Activated gamma-delta T cell treated with Interleukin-2 at 50 U/mL for 16 hours (primary cell): ENCODE measurements around the gene FAP.

ENCODE experiments used
- DNase-seq: peaks from one replicate; pipeline ENCODE4 v3.0.0-alpha.2; 2020

FAP gene

DNA sequence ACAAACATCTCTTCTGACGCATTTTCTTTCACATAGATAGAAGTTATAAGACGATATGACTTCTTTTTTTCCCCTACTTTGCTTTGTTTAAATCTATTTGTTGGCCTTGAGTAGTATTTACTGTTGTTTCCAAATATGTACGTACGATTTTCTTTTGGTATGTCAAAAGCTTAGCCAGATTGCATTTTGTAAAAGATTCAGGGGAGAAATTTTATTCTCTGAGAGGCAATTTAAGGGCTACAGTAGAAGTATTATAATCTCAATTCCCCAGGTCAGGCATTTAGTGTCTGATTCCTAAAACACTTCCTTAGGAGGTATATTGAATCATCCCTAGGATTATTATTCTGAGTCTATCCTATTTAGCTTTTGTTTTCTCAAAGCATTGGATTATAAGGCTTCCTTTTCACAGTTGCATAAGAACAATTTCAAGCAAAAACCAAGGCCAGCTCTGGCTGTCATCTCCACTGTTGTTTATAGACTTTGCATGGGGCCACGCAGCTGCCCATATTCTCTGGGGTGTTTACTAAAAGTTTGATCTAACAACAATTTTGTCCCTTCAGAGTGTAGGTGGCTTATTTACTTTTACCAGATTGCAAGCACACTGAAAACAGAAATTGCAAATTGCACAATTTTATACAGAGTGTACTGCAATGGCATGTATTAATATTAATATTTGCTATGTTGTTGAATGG lies 57.6 kb downstream of the FAP start:
- DNase-seq, result no peak

DNA sequence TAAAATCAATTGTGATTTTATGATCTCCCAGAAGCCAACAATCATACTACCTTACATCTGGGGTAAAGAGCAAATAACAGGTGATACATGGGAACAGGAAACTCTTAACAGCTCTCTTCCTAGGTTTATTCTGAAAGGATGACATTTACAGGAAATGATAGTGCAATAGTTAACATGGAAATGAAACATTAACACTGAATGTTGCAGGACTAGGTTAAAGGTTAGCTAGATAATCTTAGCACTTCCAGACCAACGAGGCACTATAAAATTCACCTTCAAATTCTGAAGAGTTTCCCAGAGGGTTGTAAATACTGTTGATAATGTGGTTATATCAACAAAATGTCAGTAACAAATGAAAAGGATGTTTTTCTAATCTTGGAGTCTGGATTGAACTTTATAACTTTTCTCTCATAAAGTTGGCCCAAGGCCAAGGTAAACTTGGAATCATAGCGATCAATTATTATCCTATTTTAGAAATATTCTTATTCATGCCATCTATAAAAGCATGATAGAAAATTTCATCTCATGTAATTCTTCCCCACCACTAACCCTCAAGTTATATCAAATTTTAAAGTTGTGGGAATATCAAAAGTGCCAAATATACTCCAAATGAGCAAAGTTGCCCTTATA lies 58.3 kb downstream of the FAP start:
- DNase-seq, result no peak

DNA sequence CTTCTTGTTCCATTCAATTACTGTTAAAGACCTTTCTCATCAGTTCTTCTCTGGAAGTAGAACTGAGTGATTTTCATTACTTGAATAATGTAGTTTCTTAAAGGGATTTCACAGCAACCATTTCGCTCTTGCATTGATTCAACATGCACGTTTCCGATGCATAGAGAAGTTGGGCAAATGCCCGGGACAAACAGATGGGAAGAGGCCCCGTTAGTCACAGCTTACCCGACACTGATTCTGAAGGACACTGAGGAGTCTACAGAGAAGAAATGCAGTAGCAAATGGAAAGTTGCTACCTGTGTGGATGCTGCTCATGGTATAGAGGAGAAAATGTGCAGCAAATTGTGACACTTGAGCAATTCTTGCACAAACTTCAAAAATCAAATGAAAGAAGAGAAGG lies 58.9 kb downstream of the FAP start:
- no peak for DNase-seq

DNA sequence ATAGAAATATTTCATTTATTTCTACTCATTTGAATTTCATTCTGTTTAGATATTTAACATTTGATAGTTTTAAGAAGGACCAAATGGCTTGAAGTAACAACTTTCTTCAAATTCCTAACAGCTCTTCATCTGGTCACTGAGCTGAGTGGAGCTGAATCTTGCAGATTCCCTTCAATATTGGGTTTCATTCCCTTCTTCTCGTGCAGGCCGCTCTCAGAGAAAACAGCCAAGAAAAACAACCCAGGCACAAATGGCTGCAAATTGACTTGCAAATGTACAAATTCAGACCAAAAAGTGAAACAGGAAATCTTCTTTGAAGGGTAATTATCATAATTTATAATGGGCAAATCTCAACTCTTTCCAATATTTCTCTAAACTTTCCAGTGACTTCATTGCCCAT lies 60.9 kb downstream of the FAP start:
- DNase-seq, result no peak

DNA sequence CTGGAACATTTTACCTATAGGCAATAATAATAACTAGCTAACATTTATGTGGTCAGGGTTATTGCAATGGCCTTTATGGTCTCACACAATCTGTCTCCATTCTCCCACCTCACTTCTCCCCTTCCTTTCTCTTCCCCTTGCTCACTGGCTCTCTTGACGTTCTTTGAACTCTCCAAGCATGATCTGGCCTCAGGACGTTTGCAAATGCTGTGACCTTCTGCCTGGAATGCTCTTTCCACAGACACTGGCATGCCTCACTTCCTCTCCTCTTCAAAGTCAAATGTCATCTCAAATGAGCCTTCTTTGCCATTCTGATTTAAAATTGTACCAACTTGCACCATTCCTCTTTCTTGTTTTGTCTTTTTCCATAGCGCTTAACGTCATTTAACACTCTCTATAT lies 65.9 kb downstream of the FAP start:
- no peak for DNase-seq

DNA sequence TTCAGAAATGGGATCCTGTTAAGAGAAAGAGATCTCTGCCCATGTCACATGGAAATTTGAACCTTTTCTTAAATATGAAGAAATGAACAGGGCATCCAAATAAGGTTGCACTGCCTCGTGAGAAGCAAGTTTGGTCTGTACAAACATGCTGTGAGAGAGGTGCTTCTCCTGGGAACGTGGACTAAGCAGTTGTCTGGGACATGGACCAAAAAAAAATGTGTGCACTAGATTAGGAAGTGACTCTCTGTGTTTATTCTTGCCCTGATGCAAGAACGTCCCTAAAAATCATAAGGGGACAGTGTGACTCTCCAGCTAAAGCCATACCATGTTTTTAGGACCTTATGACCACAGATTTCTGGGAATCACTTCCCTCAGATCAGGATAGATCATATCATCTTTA lies 67.5 kb downstream of the FAP start:
- DNase-seq, result no peak

DNA sequence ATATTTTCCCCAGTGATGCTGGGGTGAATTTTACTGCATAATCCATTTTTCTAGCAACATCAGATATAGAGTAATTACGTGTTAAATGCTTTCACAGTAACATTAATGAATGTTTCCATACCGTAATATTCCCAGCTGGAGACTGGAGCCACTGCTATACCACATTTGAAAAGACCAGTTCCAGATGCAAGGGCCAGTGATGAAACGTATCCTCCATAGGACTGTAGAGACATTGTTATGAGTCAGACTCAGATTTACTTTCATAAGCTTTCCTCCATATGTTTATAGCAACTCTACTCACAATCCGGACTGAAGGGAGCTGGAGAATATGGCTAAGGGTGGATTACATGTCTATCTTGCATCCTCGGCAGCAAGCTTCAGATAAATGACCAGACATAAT lies 68.5 kb downstream of the FAP start:
- no peak for DNase-seq

DNA sequence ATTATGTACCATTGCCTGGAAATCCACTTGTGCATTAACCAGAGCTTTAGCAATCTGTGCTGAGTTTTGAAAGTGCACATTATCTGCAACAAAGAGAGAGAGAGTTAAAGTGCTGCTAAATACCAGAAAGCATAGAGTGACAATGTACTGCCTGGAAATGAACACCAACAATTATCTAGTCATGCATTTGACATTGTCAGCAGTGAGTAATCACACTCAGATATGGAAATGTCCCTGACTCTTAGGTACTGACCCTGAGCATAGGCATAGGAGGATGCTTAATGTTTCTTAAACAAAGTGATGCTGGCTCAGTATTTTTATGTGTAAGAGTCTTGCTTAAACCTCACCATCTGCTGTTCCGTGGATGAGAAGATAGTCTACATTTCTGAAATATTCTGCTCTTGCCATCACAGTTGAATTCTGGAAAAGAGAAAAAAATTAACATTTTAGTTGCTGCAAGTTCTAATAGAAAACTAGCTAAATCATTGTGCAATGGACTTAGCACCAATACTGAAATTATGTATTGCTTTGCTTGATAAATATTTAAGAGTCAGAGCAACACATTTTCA lies 70.4 kb downstream of the FAP start:
- DNase-seq, result no peak

DNA sequence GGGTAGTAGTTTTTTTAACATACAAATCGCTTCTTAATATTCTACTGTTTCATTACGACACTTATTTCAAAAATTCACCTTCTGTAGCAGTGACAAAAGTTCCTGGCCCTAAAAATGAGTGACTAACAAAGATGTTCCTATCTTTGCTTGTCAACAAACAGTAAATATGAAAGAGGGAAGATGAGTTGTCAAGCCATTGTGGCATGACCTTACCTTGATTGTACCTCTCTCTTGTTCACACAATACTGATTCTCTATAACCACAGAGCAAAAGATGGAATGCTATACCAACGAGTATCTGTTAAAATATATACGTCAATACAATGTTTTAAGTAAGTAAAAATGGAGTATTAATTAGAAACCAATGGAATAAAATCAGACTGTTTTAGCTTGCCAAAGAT lies 76.5 kb downstream of the FAP start:
- DNase-seq, result no peak

DNA sequence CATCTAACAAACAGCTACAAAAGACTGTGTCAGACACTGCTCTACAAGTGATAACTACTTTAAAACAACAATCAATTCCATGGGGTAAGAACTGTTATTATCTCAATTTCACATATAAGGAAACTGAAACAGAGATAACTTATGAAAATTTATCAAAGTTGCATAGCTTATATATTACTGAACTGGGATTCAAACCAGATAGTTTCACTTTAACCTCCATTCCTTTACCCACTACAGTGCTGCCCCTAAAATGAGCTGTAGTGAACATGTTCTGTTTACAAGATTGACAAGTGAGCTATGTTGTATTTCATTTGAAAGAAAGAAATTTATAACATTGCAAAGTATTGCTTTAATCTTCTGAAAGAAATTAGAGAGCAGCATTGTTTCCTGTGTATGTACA lies 77.1 kb downstream of the FAP start:
- no peak for DNase-seq

DNA sequence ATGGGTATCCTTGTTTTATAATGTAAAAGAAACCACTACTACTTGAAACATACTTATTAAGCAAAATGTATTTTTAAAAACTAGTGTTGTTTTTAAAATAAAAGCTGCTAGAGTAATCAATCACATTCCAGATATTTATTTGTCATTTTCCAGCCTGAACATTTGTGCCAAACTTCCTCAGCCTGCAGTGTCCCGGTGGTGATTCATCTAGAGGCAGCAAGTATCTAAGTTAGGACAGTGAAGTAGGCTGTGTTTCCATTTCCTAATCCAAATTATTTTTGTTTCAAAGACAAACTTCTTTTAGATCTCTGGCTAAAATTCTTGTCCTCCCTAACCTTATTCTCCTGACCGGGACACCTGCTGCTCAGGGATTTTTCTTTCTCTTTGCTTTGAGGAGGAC lies 78.4 kb downstream of the FAP start:
- no peak for DNase-seq

DNA sequence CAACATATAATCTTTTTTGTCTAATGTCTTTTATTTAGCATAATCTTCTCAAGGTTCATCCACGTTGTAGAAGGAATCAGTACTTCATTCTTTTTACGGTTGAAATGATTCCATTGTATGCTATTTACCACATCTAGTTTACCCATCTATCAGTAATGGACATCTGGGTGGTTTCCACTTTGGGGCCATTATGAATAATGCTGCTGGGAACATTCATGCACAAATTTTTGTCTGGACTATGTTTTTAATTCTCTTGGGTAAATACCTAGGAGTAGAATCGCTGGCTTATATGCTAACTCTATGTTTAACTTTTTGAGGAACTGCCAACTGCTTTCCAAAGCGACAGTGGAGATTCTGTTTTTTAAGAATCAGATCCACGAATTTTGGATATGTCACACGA lies 83.8 kb downstream of the FAP start:
- no peak for DNase-seq

DNA sequence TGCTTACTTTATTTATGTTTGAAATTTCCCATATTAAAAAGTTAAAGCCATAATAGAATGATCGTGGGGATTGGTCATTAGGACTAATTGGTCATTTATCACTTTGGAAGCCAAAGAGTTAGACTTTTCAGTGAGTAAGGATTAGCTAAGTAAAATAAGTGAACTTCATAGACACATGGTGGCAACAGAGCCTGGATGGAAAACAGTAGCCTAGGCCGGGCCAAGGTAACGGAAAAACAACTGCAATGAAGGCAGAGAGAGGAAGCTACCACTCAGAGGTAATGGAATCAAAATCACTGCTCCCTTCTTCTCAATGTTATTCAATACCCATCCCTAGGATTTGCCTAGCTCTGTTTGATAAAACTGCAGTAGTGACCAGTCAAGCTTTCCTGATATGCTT lies 87.1 kb downstream of the FAP start:
- no peak for DNase-seq

DNA sequence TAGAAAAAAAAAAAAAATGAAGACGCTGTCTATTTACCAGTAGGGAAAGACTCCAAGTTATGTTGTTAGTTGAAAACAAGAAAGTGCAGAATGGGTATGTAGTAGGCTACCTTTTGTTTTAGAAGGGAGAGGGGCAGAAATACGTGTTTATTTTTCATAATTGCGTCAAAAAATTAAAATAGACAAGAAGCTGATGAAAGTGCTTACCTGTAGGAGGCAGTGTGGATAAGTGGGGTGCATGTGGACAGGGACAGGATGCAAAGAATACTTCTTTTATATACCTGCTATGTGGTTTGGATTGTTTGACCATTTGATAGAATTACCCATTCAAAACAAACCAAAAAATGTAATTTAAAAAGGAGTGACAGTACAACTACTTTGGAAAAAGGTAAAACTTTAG lies 88.2 kb downstream of the FAP start:
- DNase-seq, result no peak

DNA sequence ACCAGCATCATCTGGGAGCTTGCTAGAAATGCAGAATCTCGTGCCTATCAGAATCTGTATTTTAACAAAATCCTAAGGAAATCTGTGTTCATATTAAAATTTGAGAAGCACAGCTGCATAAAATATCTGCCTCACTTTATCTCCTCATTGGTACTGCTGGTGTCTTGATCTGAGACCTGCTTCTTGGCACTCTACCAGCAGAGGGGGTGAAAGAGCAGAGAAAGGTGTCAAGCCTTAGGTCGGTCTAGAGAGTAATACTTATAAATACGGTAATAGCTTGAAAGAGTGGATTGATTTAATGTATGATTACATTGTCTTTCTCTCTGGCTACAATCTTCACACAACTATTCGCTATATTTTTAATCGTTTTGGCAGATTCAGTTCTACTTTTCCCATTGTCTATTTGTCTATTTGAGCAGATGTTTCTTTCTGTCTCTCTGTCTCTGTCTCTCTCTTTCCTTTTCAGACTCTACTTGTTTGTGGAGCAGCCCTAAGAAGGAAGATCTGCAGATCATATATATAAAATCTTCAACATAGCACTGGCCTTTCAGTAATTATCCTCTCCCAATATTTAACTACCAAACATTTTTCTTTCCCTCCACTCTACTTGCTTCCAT lies 89.5 kb downstream of the FAP start:
- DNase-seq, result peak; percentile 51

DNA sequence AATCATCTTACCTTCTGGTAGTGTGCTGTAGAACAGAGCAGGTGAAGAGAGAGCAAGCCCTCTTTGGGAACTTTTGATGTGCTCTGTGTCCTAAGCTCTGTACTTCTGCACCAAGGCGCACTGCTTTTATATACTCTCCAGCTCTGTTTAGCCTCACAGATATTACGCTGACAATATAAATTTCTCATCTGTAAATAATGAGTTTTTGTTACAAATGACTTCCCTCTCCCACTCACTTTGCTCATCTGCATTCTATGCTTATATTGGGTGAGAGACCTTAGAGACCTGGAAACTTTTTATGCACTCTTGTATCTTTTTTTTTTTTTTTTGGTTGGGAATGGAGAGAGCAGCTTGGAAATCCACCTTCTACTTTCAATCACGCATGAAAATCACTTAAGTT lies 91.1 kb downstream of the FAP start, which contains the start of gene GCG:
TSS of gene GCG (minus strand) at position 101 of the 400 bp plus-strand sequence. CDS start 3,069 bp downstream, outside the sequence.
- no peak for DNase-seq

DNA sequence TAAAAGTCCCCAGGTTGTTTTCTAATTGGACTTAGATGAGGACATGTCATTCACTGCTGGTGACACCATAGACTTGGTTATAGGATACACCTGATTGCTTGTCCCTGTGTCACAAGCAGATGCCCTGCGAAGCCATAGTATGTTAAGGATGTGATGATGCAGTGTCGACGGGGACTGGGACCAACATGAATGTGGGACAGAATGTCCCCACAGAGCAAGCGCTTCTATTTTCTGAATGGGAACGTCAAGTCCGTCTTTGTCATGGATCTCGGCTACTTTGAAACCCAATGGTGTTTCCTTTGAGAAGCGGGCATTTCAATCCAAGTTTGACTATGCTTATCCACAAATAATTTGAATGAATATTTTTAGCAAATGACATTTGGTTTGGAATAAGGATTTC lies 93.3 kb downstream of the FAP start:
- DNase-seq, result no peak

DNA sequence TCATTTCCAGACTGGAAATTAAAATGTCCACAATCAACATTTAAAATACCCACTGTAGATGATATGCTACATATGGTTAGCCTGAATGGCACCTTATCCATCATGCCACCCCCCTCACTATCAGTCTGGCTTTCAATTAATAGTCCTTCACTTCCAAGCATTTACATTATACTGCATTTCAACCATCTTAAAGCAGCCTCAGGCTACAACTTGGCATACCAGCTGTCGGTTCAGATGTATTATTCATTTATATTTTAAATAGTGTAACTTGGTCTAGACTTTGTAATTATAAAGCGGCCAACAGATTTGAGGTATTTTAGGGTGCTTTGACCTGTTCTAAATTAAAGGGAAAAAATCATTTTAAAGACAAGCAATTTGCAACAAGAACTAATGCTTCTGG lies 93.8 kb downstream of the FAP start:
- no peak for DNase-seq

DNA sequence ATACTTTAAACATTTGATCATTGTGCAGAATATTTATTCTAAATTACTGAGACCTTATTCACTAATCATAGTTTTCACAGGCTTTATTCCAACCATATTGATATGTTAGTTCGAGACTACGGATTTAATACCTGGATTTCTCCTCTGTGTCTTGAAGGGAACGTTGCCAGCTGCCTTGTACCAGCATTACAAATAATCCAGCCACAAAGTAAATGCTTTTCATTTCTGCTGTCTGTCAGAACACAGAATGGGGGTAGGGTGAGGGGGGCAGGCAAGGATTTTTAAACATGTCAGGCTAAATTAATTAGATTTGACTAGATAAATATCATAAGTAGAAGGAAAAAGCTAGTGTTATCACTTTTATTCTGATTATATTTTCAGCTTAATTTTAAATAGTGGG lies 94.3 kb downstream of the FAP start:
- DNase-seq, result no peak

DNA sequence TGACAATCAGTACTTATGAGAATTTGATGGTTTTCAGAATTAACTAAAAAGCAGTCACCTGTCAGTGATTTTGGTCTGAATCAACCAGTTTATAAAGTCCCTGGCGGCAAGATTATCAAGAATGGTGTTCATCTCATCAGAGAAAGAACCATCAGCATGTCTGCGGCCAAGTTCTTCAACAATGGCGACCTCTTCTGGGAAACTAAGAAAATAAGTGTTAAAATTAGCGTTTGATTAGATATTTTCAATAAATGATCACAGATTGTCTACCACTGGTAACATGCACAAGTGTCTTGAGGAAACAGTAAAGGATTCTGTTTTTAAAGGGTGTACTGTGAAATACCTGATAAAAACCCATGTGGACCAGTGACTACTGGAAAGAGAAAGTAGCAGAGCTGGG lies 99.3 kb downstream of the FAP start:
- no peak for DNase-seq

DNA sequence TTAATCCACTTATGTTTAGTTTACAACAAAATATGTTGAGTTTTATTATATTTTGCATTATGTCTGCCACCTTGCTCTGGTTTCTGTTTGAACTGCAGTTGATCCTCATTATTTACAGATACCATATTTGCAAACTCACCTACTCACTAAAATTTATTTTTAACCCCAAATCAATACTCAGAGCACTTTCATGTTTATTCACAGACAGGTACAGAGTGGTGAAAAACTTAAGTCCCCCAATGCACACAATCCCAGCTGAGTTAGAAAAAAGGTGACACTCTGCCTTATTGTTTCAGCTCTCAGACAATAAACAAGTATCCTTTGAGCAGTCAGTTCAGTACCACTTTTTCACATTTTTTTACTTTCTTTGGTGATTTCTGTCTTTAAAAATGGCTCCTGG lies 104.9 kb downstream of the FAP start:
- DNase-seq, result no peak

DNA sequence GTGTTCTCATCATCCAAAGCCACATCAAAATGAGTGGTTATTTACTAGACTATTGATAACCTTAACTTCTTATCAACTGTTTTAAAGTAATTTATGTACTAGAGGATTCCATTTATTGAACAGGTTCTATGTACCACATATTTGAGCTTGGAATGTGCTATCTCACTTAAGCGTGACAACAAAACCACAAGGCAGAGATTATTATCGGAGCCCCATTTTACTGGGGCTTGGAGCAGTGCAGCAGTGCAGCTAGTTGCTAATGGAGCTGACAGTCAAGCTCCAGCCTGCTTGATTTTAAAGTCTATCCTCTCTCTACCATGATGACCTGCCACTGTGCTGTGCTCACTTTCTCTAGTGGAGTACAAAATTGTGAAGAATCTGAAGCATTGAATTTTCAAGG lies 115.8 kb downstream of the FAP start:
- no peak for DNase-seq

DNA sequence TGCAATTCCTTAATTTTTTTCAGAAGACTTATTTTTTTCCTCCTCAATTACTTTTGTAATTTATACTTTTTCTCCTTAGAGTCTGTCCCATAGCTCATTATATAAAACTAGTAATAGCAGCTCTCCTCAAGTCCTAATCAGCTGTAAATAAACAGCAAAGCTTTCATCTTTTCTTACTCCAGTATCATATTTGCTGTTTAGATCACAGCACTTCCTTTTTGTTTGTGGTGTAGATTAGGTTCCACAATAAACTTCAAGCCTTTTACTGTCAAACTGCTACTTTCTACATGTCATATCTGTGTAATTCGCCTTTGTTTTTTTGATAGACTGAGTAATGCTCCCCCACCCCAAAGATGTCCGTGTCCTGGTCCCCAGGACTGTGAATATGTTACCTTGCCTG lies 116.7 kb downstream of the FAP start:
- no peak for DNase-seq

DNA sequence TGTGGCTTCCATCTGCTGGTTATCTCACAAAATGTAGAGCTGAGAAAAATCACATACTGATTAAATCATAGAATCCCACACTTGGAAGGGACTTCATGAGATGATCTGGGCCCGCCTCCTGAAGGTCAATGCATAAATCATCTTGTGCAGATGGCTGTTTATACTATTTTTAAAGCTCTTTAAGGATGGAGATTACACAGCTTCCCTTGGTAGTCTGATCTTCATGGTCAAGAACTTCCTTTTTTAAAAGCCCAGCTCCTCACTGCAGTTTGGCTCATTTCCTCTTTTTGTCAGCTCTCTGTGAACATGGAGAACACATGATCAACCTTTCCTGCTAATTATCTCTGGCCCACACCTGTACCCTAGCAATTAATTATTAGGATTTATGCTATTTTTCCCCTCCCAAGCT lies 117.1 kb downstream of the FAP start:
- no peak for DNase-seq
